ENCODE measurements around the gene DUOXA2. TPM values are rescaled to one million over a fixed set of nuclear protein-coding genes. Genes with fewer than 3 reads are reported as not detected.

Gene DUOXA2
- total and polyA plus RNA-seq, 2 experiments from 2014 or later = not detected

DNA sequence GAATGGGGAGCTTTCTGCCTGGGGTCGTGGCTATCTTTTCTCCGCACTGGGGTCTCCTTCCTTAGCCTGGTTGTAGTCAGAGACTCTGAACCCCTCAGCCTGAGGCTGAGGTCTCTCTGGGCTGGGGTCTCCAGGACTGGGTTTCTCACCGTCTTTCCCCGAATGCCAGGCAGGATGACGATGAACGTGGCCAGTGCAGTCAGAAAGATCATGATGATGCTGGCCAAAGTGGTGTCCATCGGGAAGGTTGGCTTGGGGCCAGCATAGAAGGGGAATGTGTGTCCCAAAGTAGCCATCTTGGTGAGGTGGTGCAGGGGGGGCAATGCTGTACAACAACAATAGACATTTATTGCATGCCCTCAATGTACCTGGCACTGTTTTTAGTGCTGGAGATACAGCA is 8.6 kb downstream of the DUOXA2 start:
- H3K4me3 ChIP-seq = no peak overlapping the region
- Mint-ChIP-seq H3K36me3 (ENCODE audit: low read depth) (no peaks in the 10 kb centered on the region), H3K4me1 (no peaks in the 10 kb centered on the region), H3K27me3 (ENCODE audit: insufficient read depth, low read depth, poor library complexity) (peaks cover 33% of the 10 kb centered on the region), H3K4me3 (no peak overlapping the region), H3K27ac (no peak overlapping the region), H3K9me3 (peaks cover 2% of the 10 kb centered on the region; the same call in 2 of the 3 replicates)
- no peaks in the 10 kb centered on the region for H3K79me2 ChIP-seq (replicated peaks; ENCODE audit: insufficient read depth)
- H3K36me3 ChIP-seq (ENCODE audit: insufficient read depth) = no peaks in the 10 kb centered on the region
- peaks cover 92% of the 10 kb centered on the region for H3K27me3 ChIP-seq (ENCODE audit: insufficient read depth)
- DNase-seq (ENCODE audit: low spot score) (no peak), ATAC-seq (no peak)
- H3K9me2 ChIP-seq (ENCODE audit: insufficient read depth) = no peaks in the 10 kb centered on the region
- H3K27ac ChIP-seq (ENCODE audit: low read depth) = no peak overlapping the region
- no peaks in the 10 kb centered on the region; the same call in 1 of the 2 replicates for H4K20me1 ChIP-seq (replicated peaks; ENCODE audit: insufficient read depth)
- peaks cover under 1% of the 10 kb centered on the region; the same call in 1 of the 2 replicates for H3K4me1 ChIP-seq (ENCODE audit: insufficient read depth)
- no peaks in the 10 kb centered on the region for H3F3A ChIP-seq (replicated peaks; ENCODE audit: low read depth)
- TF ChIP-seq POLR2AphosphoS5 (IDR thresholded peaks at IDR 0.05; ENCODE audit: low read depth) (no peak), EZH2phosphoT487 (IDR thresholded peaks at IDR 0.05; ENCODE audit: unreplicated experiment) (no peak), ZNF114 (CRISPR knock-in tag; IDR thresholded peaks at IDR 0.05) (no peak), EZH2 (IDR thresholded peaks at IDR 0.05; ENCODE audit: low read depth, unreplicated experiment) (no peak), CREB1 (CRISPR knock-in tag; IDR thresholded peaks at IDR 0.05; ENCODE audit: low read depth) (no peak), ZNF331 (CRISPR knock-in tag; IDR thresholded peaks at IDR 0.05; ENCODE audit: low read depth) (no peak), STAT1 (IDR thresholded peaks at IDR 0.05; ENCODE audit: unreplicated experiment) (no peak), JUNB (IDR thresholded peaks at IDR 0.05; ENCODE audit: unreplicated experiment) (no peak), NANOG (IDR thresholded peaks at IDR 0.05; ENCODE audit: borderline replicate concordance) (no peak)
- TF ChIP-seq, protein P1, sequence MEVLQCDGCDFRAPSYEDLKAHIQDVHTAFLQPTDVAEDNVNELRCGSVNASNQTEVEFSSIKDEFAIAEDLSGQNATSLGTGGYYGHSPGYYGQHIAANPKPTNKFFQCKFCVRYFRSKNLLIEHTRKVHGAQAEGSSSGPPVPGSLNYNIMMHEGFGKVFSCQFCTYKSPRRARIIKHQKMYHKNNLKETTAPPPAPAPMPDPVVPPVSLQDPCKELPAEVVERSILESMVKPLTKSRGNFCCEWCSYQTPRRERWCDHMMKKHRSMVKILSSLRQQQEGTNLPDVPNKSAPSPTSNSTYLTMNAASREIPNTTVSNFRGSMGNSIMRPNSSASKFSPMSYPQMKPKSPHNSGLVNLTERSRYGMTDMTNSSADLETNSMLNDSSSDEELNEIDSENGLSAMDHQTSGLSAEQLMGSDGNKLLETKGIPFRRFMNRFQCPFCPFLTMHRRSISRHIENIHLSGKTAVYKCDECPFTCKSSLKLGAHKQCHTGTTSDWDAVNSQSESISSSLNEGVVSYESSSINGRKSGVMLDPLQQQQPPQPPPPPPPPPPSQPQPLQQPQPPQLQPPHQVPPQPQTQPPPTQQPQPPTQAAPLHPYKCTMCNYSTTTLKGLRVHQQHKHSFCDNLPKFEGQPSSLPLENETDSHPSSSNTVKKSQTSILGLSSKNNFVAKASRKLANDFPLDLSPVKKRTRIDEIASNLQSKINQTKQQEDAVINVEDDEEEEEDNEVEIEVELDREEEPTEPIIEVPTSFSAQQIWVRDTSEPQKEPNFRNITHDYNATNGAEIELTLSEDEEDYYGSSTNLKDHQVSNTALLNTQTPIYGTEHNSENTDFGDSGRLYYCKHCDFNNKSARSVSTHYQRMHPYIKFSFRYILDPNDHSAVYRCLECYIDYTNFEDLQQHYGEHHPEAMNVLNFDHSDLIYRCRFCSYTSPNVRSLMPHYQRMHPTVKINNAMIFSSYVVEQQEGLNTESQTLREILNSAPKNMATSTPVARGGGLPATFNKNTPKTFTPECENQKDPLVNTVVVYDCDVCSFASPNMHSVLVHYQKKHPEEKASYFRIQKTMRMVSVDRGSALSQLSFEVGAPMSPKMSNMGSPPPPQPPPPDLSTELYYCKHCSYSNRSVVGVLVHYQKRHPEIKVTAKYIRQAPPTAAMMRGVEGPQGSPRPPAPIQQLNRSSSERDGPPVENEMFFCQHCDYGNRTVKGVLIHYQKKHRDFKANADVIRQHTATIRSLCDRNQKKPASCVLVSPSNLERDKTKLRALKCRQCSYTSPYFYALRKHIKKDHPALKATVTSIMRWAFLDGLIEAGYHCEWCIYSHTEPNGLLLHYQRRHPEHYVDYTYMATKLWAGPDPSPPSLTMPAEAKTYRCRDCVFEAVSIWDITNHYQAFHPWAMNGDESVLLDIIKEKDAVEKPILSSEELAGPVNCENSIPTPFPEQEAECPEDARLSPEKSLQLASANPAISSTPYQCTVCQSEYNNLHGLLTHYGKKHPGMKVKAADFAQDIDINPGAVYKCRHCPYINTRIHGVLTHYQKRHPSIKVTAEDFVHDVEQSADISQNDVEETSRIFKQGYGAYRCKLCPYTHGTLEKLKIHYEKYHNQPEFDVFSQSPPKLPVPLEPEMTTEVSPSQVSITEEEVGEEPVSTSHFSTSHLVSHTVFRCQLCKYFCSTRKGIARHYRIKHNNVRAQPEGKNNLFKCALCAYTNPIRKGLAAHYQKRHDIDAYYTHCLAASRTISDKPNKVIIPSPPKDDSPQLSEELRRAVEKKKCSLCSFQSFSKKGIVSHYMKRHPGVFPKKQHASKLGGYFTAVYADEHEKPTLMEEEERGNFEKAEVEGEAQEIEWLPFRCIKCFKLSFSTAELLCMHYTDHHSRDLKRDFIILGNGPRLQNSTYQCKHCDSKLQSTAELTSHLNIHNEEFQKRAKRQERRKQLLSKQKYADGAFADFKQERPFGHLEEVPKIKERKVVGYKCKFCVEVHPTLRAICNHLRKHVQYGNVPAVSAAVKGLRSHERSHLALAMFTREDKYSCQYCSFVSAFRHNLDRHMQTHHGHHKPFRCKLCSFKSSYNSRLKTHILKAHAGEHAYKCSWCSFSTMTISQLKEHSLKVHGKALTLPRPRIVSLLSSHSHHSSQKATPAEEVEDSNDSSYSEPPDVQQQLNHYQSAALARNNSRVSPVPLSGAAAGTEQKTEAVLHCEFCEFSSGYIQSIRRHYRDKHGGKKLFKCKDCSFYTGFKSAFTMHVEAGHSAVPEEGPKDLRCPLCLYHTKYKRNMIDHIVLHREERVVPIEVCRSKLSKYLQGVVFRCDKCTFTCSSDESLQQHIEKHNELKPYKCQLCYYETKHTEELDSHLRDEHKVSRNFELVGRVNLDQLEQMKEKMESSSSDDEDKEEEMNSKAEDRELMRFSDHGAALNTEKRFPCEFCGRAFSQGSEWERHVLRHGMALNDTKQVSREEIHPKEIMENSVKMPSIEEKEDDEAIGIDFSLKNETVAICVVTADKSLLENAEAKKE (CRISPR knock-in tag; IDR thresholded peaks at IDR 0.05) = no peak
- TF ChIP-seq, protein P2, sequence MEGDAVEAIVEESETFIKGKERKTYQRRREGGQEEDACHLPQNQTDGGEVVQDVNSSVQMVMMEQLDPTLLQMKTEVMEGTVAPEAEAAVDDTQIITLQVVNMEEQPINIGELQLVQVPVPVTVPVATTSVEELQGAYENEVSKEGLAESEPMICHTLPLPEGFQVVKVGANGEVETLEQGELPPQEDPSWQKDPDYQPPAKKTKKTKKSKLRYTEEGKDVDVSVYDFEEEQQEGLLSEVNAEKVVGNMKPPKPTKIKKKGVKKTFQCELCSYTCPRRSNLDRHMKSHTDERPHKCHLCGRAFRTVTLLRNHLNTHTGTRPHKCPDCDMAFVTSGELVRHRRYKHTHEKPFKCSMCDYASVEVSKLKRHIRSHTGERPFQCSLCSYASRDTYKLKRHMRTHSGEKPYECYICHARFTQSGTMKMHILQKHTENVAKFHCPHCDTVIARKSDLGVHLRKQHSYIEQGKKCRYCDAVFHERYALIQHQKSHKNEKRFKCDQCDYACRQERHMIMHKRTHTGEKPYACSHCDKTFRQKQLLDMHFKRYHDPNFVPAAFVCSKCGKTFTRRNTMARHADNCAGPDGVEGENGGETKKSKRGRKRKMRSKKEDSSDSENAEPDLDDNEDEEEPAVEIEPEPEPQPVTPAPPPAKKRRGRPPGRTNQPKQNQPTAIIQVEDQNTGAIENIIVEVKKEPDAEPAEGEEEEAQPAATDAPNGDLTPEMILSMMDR (conservative IDR thresholded peaks at IDR 0.05; ENCODE audit: low read depth in 2 of 2) = no peak
- TF ChIP-seq, protein P3, sequence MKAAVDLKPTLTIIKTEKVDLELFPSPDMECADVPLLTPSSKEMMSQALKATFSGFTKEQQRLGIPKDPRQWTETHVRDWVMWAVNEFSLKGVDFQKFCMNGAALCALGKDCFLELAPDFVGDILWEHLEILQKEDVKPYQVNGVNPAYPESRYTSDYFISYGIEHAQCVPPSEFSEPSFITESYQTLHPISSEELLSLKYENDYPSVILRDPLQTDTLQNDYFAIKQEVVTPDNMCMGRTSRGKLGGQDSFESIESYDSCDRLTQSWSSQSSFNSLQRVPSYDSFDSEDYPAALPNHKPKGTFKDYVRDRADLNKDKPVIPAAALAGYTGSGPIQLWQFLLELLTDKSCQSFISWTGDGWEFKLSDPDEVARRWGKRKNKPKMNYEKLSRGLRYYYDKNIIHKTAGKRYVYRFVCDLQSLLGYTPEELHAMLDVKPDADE (IDR thresholded peaks at IDR 0.05) = no peak
- TF ChIP-seq, protein P4, sequence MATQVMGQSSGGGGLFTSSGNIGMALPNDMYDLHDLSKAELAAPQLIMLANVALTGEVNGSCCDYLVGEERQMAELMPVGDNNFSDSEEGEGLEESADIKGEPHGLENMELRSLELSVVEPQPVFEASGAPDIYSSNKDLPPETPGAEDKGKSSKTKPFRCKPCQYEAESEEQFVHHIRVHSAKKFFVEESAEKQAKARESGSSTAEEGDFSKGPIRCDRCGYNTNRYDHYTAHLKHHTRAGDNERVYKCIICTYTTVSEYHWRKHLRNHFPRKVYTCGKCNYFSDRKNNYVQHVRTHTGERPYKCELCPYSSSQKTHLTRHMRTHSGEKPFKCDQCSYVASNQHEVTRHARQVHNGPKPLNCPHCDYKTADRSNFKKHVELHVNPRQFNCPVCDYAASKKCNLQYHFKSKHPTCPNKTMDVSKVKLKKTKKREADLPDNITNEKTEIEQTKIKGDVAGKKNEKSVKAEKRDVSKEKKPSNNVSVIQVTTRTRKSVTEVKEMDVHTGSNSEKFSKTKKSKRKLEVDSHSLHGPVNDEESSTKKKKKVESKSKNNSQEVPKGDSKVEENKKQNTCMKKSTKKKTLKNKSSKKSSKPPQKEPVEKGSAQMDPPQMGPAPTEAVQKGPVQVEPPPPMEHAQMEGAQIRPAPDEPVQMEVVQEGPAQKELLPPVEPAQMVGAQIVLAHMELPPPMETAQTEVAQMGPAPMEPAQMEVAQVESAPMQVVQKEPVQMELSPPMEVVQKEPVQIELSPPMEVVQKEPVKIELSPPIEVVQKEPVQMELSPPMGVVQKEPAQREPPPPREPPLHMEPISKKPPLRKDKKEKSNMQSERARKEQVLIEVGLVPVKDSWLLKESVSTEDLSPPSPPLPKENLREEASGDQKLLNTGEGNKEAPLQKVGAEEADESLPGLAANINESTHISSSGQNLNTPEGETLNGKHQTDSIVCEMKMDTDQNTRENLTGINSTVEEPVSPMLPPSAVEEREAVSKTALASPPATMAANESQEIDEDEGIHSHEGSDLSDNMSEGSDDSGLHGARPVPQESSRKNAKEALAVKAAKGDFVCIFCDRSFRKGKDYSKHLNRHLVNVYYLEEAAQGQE (IDR thresholded peaks at IDR 0.05; ENCODE audit: unreplicated experiment) = no peak
- H2AFZ ChIP-seq = no peak overlapping the region
- no peak overlapping the region for H3K4me2 ChIP-seq
